ENCODE data around the gene TUBB1. TPM values are rescaled to one million over a fixed set of nuclear protein-coding genes. Genes with fewer than 3 reads are reported as not detected.

The TUBB1 gene
- total and polyA plus RNA-seq, 2 of the 4 experiments (the other 2 are of a cell fraction), result not detected

- peak within 1 kb of the TSS; percentile 60; the same call in 1 of the 2 replicates for H3K18ac ChIP-seq (ENCODE audit: low read depth, low read length)
- in situ Hi-C loops (cut with MboI; ENCODE audit: low sequenced_read_pairs) (loop anchor here (5.0 kb wide), 1 partner anchor 74 kb away; no protein-coding TSS in a partner anchor), intact Hi-C loops (cut with micrococcal nuclease) (loop anchor here (1.0 to 5.0 kb wide), 2 partner anchors 74 to 87 kb away; no protein-coding TSS in a partner anchor), dilution Hi-C loops (cut with HindIII; ENCODE audit: low sequenced_read_pairs, unreplicated experiment) (no loop called here)
- peak within 1 kb of the TSS; percentile 80 for H2BK120ac ChIP-seq (ENCODE audit: low read depth, low read length)
- H3K9me1 ChIP-seq (ENCODE audit: insufficient read depth, low read length), result peaks cover 20% of the 10 kb centered on the region
- BruUV-seq (replicated peaks), result no TSS peak
- TF ChIP-seq POLR2A (IDR thresholded peaks at IDR 0.05; ENCODE audit: low read depth, low read length) (peak; percentile 60), FOS (IDR thresholded peaks at IDR 0.05; ENCODE audit: low read depth, low read length) (no peak), MAZ (IDR thresholded peaks at IDR 0.05; ENCODE audit: borderline replicate concordance, low read depth, low read length) (peak; percentile 86; the same call in 1 of the 2 replicates), MAFK (IDR thresholded peaks at IDR 0.05; ENCODE audit: low read depth, low read length) (no peak), RAD21 (IDR thresholded peaks at IDR 0.05; ENCODE audit: low read length) (no peak), MXI1 (IDR thresholded peaks at IDR 0.05; ENCODE audit: borderline replicate concordance, low read depth, low read length) (peak; percentile 77; the same call in 1 of the 2 replicates), RFX5 (IDR thresholded peaks at IDR 0.05; ENCODE audit: low read depth, low read length) (no peak), RCOR1 (IDR thresholded peaks at IDR 0.05; ENCODE audit: insufficient replicate concordance, low read length) (peak; percentile 18)
- H3K4me1 ChIP-seq (ENCODE audit: control insufficient read depth, insufficient read depth, low read length), result peaks cover 3% of the 10 kb centered on the region; the same call in 1 of the 2 replicates
- H3K14ac ChIP-seq (replicated peaks; ENCODE audit: low read depth, low read length), result peak within 1 kb of the TSS; percentile 98
- peak within 1 kb of the TSS; percentile 97 for H2AFZ ChIP-seq (replicated peaks; ENCODE audit: low read length, poor library complexity)
- peak within 1 kb of the TSS; percentile 98 for H3K9ac ChIP-seq (ENCODE audit: low read depth, low read length)
- H4K91ac ChIP-seq (ENCODE audit: insufficient read depth, low read depth, low read length), result peak within 1 kb of the TSS; percentile 83
- peak within 1 kb of the TSS; percentile 97 for H3K23ac ChIP-seq (ENCODE audit: low read depth, low read length)
- ChIA-PET POLR2A (ENCODE audit: unreplicated experiment) (no interaction called here), CTCF (interaction anchor here (0.8 to 1.3 kb wide), 2 partner anchors 11 to 16 kb away, joined by 3 to 4 read pairs; no protein-coding TSS in a partner anchor)
- peak within 1 kb of the TSS; percentile 94 for H3K4ac ChIP-seq (ENCODE audit: low read depth, low read length)
- peak; percentile 96 for ATAC-seq (ENCODE audit: low read depth)
- peaks cover 19% of the 10 kb centered on the region for H4K20me1 ChIP-seq (ENCODE audit: insufficient read depth, low read length)
- peaks cover 4% of the 10 kb centered on the region for H3K9me3 ChIP-seq (ENCODE audit: control insufficient read depth, insufficient read depth, low read length)
- DNase-seq, result peak; percentile 73
- H3K27me3 ChIP-seq (ENCODE audit: control insufficient read depth, insufficient read depth, low read length), result peaks cover 3% of the 10 kb centered on the region
- 15% methylated on average over 23 of the region's 109 CpGs; no CpG with 5 or more reads in 1 of the 2 experiments for WGBS, 2 experiments (ENCODE audit: extremely low coverage in 2 of 2, insufficient read length in 1 of 2)
- H3K79me1 ChIP-seq (ENCODE audit: low read depth in 1 of 2, low read length in 2 of 2), result peaks cover 20 to 43% of the 10 kb centered on the region in 2 experiments; a peak in 3 of 4 replicates
- H2BK5ac ChIP-seq (ENCODE audit: low read depth, low read length, poor library complexity, severe bottlenecking), result peak within 1 kb of the TSS; percentile 94
- H4K8ac ChIP-seq (ENCODE audit: low read depth in 2 of 2, low read length in 2 of 2), result peak within 1 kb of the TSS; percentile 97 to 99
- no peak within 1 kb of the TSS for H2BK20ac ChIP-seq (ENCODE audit: low read depth, low read length)
- H3K56ac ChIP-seq (ENCODE audit: extremely low read depth, insufficient read depth, low read length), result peak within 1 kb of the TSS; percentile 54
- peak within 1 kb of the TSS; percentile 100 for H3K4me2 ChIP-seq (ENCODE audit: low read depth, low read length)
- H2AK9ac ChIP-seq (replicated peaks; ENCODE audit: low read depth, low read length, poor library complexity), result peak within 1 kb of the TSS; percentile 99
- H3K27ac ChIP-seq (ENCODE audit: insufficient read depth, low read length), result peak within 1 kb of the TSS; percentile 83
- peak within 1 kb of the TSS; percentile 92 for H4K5ac ChIP-seq (ENCODE audit: low read depth, low read length)
- H2BK15ac ChIP-seq (ENCODE audit: low read depth, low read length), result peak within 1 kb of the TSS; percentile 58; the same call in 1 of the 3 replicates
- H3K36me3 ChIP-seq (ENCODE audit: control insufficient read depth, insufficient read depth, low read length), result no peaks in the 10 kb centered on the region
- H3K4me3 ChIP-seq (ENCODE audit: insufficient read depth, low read depth, low read length), result peak within 1 kb of the TSS; percentile 90
- peak within 1 kb of the TSS; percentile 88 for H2AK5ac ChIP-seq (ENCODE audit: low read depth, low read length)
Measured at GRCh38 chr20:58980711-58981627, 38.3 kb upstream of the TUBB1 start, which contains the start of gene NELFCD. Gene NELFCD (plus strand): TSS chr20:58981256. CDS start chr20:58981310, 54 bp downstream.

All from IMR-90 (cell line).